Posterior vena cava (tissue), 2 donors: ENCODE data around the gene TMBIM1. TPM values are rescaled to one million over a fixed set of nuclear protein-coding genes. Genes with fewer than 3 reads are reported as not detected.

Source experiments
- DNase-seq: peaks from one replicate; pipeline ENCODE4 v3.0.0-alpha.2; 2020; ENCODE audit warnings: low spot score
- intact Hi-C, 2 donors: fragments of 100-400 bp; cut with DNase I; formaldehyde crosslinking; loops; one replicate each; pipeline versions ENCODE4 v1.14.1 to v1.14.2; 2022 to 2023
- total RNA-seq, 2 donors: library from RNA; stranded (reverse); fragmentation: NEBNext Ultra II Directional; extraction: Animal tissue kit (Norgen Biotek cat#: 25700); gene quantifications; one replicate each; pipeline ENCODE4 v1.2.1, GENCODE V29; 2021
- donor health status: DM: yes; HTN: yes; CAD: no.
- donor health status: DM: yes; HTN: yes; CAD: no.

Gene TMBIM1
- total RNA-seq, 2 donors from 2014 or later = 191 to 195 TPM

DNA sequence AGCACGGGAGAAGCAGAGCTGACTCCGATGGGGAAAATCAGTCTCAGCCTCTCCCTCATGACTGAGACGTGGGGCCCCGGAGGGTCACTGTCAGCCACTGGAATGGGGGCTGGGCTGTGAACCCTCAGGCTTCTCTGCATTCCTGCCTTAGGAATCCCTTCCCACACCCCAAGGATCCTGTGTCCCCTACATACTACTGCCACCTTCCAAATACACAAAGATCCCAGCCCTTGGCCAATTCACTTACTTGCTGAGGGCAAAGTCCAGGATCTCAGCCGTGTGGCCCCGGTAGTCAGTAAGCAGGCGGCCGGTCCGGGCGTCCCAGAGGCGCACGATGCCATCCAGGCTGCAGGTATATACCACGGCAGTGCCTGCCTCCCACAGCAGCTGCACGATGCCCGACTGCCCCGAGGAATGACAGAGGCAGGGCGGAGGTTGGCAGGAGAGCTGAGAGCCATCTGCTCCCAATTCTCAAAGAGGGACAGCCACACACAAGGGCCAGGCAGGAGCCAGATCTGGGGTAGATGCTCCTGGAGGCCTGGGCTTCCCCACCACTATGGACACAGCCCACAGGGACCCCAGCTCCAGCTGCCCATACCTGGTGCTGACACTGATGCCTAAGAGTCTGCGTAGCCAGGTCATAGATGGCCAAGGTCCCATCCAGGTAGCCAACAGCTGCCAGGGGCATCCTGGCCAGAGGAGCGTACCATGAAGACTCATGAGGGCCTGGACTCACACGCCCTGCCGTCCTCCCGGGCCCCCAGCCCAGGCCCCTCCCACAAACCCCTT is 27.3 kb downstream of the TMBIM1 start:
- peak; percentile 76 for DNase-seq
- intact Hi-C loops = no loop called here

DNA sequence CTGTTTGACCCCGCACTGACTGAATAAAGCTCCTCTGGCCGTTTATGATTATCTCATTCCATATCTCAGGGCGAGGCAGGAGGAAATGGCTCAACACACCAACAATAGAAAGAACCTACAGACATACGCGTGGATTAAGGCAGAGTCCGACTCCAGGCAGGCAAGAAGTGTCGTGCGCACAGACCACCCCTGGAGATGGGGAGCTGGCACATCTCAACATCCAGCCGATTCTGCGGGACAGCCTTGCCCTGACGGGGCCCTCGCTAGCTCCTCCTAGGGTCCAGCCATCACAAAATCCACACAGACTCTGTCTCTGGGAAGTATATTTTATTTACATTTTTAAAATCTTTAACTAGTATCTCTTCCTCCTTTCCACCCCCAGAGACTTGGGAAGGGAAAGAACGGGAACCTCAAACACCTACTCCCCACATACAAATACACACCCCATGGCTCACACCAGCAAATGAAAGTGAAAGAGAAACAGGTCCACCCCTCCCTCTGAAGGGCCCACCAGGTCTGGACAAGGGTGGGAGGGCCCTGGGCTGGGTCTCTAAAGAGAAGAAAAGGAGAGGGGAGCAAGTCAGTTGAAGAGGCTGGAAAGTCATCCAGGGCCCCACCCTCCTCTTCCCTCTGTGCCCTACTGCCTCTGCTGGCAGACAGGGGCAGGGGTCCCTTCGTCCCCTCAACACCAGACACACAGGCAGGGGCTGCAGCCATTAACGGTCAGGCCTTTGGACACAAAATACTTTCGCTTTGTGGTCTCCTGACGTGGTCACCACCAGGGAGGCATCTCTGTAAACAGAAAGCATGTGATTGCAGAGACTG is 28.3 kb downstream of the TMBIM1 start:
- peak; percentile 38 for DNase-seq
- intact Hi-C loops = no loop called here

DNA sequence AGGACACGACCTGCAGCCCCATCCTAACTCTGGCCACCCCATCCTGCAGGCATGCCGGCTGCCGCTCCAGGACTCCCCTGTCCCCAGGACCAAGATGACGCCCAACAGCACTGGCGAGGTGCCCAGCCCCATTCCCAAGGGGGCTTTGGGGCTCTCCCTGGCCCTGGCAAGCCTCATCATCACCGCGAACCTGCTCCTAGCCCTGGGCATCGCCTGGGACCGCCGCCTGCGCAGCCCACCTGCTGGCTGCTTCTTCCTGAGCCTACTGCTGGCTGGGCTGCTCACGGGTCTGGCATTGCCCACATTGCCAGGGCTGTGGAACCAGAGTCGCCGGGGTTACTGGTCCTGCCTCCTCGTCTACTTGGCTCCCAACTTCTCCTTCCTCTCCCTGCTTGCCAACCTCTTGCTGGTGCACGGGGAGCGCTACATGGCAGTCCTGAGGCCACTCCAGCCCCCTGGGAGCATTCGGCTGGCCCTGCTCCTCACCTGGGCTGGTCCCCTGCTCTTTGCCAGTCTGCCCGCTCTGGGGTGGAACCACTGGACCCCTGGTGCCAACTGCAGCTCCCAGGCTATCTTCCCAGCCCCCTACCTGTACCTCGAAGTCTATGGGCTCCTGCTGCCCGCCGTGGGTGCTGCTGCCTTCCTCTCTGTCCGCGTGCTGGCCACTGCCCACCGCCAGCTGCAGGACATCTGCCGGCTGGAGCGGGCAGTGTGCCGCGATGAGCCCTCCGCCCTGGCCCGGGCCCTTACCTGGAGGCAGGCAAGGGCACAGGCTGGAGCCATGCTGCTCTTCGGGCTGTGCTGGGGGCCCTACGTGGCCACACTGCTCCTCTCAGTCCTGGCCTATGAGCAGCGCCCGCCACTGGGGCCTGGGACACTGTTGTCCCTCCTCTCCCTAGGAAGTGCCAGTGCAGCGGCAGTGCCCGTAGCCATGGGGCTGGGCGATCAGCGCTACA is 29.4 kb downstream of the TMBIM1 start:
- intact Hi-C loops = no loop called here
- peak; percentile 79 for DNase-seq

DNA sequence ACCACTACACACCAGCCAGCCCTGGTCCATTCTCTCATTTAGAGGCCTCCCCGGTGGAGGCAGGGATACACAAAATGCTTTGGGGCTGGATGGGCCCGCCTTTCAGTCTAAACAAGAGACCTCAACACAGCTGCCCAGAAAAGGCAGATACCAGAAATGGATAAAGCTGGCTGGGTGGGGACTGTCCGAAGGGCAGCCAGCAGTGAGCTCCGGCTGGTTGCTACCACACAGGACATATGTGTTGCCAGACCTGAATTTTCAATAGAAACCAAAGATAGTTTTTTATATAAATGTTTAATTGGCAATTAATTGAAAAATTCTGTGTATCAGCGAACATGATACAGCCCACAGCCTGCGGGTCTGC is 30.1 kb downstream of the TMBIM1 start:
- intact Hi-C loops = no loop called here
- DNase-seq = no peak

DNA sequence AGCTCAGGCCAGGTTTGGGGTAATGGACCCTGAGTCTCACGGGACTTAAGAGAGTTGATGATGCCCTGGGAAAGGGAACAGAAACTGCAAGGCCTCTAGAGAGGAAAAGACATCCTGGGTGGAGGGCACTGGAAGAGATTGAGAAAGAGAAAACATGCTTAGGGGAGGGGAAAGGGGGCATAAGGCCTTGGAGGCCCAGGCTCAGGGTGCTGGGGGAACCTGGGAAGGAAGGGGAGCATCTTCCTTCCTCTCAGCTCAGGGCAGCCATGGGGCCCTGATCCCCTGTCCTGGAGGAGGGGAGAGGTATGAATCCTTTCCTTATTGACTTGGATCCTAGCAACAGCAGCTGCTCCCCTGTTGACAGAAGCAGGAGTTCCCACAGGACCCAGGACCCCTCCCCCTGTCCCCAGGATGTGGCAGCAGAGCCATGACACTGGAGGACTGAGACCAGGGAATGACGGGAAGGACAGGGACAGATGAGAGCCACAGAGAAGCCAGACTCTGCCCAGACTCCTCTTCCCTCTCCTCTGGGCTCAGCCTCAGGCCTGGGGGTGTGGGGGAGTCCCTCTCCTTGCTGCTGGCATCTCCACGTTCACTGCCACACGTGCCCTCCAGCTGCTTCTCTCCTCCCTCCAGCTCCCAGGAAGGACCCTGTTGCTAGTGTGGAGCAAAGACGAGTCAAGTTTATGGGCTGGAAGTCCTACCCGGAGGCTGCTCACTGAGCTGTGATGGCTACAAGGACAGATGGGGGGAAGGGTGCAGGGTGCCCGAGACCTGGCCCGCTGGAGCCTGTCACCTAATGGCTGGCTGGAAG is 30.7 kb downstream of the TMBIM1 start:
- DNase-seq = peak; percentile 54
- intact Hi-C loops = no loop called here

DNA sequence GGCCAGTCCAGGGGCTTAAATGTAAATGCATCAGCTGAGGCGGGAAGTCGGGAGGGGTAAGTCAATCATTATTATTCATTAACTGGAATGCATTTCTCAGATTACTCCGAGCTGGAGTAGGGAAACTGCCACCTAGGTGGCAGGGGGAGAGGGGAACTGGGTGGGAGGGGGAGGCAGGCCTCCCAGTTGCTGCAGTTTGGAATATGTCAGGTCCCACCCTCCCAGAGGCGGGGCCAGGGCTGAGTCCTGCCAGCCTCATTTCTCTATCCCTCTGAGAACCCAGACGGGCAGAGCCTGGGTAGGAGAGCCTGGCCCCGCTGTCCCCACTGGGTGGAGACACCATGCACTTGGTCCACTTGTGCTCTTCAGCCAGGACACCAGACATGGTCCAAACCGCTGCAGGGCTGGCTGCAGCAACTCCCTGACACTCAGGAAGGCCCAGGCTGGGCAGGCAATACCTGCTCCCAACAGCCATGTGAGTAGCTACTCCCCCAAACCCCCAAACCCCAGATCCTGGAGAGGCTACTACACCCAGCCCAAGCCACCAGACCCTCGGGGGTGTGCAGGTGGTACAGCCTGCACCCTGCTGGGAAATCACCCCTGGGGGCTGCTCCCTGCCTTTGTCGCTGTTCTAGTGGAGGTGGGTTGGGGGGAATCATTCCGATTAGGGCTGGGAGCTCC is 31.4 kb downstream of the TMBIM1 start, which contains the start of gene GPBAR1:
GPBAR1 (plus strand) TSS at position 274 of the 681 bp plus-strand sequence. CDS start 1,710 bp downstream, outside the sequence.
- peak; percentile 84 for DNase-seq
- intact Hi-C loops = no loop called here

DNA sequence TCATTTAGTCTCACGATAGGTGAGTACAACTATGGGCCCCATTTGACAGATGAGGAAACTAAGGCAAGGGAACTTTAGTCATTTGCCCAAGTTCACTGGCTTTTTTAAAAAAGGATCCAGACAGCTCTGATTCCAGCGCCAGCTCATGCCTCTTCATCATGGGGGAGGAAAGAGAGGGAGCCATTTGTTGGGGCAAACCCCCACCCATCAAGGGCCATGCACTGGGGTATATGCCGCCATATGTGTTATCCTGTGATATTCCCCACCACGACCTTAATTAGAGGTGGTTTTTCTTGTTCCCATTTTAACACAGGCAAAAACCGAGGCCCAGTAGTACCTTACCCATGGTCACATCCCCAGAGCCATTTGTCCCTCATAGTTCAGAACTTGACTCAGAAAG is 32.1 kb downstream of the TMBIM1 start:
- intact Hi-C loops = no loop called here
- no peak for DNase-seq

DNA sequence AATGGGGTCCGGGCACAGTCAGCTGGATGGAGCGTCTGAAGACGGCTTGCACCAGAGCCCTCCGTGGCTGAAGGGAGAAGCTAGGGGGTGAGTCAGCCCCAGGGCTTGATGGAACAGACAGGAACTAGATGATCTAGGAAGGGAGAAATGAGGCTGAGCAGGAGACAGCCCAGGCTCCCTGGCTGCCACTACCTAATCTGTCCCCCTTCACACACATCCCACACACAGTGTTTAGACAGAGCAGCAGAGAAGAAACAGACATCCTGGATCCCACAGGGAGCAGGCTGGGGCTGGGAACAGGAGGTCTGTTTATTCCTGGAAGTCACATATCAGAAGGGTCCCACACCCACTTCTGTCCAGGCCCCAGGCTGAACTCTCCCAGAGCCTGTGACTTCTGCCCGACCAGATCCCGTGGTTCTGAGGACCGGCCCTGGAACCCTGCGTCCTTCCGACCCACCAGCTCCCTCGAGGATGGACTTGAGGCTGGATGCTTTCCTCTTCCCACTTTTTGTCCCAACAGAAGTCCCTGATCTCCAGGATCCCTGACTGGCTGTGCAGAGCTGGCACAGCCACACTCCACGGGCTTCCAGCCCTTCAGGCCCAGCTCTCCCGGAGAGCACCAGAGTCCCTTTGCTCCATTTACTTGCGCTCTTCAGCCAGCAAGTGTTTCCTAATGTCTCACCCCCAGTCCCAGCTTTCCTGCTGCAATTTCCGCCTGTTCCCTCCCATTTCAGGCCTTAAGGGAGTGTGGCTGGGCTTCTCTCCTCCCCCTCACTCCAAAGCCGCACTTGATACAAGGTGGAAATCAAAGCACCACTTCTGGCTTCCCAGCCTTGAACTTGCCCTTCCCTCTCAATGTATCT is 33.0 kb downstream of the TMBIM1 start:
- peak; percentile 89 for DNase-seq
- intact Hi-C loops = no loop called here

DNA sequence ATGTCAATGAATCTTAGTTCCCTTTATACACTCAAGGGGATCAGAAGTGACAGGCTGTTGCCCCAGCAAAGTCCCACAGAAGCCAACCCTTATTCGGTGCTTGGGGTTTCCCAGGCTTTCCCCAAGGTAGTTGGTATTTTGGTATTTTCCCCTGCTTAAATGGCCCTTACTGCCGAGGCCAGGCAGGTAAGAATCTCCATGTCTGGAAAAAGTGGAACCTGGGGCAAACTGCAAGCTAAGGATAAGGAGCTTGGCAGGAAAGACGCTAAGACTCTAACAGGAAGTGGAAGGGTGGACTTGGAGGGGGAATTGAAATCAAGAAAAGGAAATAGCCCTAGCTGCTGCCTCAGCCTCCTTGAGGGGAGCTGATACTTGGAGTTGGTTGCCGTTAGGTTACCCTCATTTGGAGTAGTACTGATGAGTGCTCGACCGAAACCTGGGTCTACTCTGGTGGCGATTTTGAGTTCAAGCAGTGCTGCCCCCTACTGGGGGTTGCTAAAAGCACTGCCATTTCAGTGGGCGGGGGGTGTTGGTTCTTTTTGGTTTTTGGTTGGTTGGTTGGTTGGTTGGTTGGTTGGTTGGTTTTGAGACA is 34.8 kb downstream of the TMBIM1 start:
- DNase-seq = peak; percentile 77
- intact Hi-C loops = no loop called here

DNA sequence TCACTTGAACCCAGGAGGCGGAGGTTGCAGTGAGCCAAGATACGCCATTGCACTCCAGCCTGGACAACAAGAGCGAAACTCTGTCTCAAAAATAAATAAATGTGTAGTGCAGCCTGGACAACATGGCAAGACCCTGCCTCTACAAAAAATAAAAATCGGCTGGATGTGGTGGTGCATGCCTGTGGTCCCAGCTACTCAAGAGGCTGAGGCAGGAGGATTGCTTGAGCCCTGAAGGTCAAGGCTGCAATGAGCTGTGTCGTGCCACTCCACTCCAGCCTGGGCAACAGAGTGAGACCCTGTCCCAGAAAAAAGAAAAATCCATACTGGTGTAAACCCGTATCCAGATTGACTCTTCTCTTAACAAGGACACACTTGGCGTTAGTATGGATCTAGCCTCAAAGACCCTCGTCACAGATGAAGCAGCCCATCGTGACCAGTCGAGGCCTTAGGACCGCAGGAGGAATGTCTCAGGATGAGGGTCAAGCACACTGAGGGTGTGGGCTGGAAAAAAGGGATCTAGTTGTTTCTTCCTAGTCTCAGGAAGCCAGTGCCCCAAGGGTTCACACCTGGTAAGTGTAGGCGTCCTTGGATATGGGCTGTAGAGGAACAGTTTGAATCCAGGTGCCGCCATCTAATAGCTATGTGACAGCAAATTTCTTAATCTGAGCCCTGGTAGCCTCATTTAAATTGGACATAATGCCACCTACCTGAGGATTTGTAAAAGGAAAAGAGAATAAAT is 35.5 kb downstream of the TMBIM1 start:
- DNase-seq = no peak
- intact Hi-C loops = no loop called here

DNA sequence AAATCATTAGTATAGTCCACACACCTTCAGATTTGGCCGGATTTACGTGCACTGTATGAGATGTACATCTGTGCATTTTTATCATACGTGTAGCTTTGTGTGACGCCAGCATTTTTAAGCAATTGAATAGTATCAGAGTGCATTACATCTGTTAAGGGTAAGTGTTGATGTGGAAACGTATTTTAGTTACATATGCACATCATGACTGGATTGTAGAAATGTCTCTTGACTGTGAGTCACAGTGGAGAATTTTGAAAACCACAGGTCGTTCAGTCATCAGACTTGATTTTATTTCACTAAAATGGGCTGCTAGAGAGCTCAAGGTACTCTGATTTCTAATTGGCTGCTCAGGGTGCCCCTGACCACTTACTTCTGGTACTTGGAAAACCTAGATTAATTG is 36.9 kb downstream of the TMBIM1 start:
- intact Hi-C loops = no loop called here
- DNase-seq = no peak

DNA sequence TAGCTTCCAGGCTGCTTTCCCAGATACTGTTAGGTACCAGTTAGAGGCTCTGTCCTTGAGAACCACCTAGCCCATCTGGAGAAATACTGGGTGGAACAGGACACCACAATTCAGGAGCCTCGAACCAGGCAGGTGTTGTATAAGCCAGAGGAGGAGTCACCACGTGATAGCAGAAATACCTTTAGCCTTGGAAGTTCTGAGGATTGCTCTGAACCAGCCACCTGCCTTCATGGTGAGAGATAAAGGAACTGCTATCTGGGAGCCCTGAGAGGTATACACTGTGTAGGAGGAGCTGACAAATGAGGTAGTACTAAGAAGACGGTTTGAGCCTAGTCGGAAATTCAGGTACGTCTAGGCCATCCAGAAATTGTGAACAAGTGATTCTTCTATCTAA is 39.1 kb downstream of the TMBIM1 start:
- no peak for DNase-seq
- intact Hi-C loops = no loop called here

DNA sequence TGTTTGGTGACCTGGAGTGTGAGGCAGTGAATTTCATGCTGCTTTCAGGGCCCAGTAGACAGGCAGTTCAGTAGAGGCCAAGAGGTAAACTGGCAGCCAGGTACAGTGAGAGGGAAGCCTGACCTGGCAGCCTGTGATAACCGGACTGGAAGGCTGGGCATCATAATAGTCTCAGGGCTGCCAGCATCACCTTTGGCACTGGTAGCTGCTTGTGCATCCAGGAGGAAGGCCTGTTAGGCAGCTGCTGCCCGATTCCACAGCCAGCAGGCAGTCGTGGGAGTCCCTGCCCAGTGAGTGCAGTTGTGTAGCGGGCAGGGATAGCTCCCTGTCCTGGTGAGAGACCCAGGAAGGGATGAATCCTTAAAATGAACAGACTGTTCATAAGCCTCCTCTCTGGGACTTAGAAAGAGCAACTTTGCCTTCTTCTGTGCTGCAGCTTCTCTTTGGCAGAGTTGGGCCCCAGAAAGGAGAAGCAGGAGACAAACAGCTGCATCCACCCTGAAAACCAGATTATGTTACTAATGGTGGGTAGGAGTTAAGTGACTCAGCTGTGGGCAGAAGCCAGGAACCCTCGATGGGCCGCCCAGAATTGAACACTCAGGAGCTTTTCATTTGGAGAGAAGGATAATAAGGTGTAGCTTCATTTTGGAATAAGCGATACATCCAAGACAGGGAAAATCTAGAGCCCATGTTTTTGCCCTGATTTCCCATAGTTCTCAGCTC is 39.6 kb downstream of the TMBIM1 start:
- intact Hi-C loops = no loop called here
- DNase-seq = no peak

DNA sequence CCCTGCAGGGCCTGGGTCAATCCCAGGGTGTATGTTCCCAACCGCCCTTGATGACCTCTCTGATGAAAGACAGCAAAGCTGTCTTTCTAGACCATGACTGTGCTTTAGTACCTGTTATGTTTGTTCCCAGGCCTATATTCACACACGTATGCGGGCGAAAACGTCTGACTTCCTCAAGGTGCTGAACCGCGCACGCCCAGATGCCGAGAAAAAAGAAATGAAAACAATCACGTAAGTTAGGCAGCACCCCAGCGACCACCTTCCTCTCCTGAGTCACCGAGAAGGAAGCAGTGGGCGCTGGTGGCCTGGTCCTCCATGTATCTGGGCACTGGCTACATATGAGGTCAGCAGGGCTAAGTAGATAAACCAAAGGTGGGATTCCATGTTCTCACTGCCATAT is 42.6 kb downstream of the TMBIM1 start:
- no peak for DNase-seq
- intact Hi-C loops = no loop called here

DNA sequence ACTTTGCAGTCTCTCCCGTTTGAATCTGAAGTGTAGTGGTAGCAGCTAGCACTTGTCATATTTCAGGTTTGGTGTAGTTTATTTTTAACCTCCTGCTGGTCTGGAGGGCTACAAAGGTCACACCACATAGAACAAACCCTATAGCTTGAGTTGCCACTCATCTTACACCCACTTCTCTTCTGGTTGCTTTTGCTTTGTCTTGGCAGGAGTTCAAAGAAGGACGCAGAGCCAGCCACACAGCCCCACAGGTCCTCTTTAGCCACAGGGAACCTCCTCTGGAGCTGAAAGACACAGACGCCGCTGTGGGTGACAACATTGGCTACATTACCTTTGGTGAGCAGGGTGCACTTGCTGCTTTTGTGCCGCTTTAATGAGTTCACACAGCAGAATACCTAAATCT is 47.1 kb downstream of the TMBIM1 start:
- intact Hi-C loops = no loop called here

DNA sequence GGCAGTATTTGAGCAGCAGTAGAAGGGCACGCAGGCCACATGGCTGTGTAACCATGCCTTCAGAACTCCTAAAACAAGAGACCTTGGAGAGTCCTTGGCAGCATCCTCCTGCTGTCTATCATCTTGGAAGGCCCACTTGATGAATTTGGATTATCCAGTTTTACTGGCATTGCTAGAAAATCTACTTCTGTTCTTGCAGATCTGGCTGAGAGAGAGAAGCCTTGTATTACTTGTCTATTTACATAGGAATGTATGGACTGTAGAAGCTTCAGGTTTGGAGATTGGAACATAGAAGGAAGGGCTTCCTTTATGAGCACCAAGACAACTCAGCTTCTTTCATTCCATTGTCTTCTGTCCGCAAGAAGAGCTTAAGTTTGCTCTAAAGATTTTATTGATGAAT is 47.6 kb downstream of the TMBIM1 start:
- DNase-seq = no peak
- intact Hi-C loops = no loop called here

More for the DNA sequence above, 47.1 kb downstream of the TMBIM1 start:
- DNase-seq = no peak
